ENCODE measurements around the gene IL1RAPL1.

The IL1RAPL1 gene

DNA sequence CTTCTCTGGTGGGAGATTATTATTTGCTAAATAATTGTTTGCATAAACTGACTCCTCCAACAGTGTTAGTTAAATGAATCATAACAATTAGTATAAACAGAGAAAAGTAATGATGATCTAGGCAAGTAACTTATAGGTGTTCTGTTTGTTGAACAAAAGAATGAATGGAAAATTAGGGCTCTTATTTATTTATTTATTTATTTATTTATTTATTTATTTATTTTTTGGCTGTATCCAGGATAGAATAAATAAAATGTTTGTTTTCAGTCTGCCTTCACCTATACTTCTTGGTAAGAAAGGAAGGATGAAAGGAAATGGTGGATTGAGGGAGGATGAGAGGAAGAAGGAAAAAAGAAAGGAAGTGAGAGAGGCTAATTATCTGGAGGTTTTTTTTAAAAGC, 1066.5 kb downstream of the IL1RAPL1 start:
- no peak for DNase-seq (ENCODE audit: low read depth)

DNA sequence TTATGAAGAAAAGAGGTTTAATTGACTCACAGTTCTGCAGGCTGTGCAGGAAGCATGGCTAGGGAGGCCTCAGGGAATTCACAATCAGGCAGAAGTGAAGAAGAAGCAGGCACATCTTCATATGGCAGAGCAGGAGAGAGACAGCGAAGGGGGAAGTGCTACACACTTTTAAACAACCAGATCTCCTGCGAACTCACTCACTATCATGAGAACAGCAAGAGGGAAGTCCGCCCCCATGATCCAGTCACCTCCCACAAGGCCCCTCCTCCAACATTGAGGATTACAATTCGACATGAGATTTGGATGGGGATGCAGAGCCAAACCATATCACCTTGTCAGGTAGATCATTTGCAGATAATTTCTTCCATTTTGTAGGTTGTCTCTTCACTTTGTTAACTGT, 1072.7 kb downstream of the IL1RAPL1 start:
- no peak for DNase-seq (ENCODE audit: low read depth)

DNA sequence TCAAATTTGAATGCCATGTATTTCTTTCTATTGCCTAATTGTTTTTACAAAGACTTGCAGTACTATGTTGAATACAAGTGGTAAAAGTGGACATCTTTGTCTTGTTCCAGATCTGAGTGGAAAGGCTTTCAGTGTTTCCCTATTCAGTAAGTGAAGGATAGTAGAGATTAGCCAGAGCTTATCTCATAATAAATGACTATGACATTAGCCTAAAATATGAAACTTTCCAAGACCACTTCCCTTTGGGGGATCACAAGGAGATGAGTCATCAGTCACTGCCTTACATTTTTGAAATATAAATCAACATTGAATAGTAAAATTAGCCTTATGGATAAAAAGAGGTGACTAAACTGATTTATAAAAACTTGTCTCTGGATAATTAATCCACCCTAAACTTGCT, 1074.0 kb downstream of the IL1RAPL1 start:
- no peak for DNase-seq (ENCODE audit: low read depth)

DNA sequence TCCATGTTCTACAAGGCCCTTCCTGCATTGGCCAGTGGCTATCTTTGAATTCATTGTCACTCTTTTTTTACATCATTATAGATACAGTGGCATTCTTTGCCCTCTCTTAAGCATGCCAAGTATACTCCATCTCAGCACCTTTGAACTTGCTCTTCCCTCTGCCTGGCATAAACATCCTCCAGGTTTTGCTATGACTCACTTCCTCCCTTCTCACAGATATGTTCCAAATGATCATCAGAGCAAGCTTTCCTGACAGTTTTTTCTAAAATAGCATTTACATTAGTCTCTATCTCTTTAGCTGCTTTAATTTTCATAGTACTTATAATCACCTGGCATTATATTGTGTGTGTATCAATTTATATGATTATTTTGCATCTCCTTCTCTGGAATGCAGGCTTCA, 1074.9 kb downstream of the IL1RAPL1 start:
- peak; percentile 9 for DNase-seq (ENCODE audit: low read depth)

DNA sequence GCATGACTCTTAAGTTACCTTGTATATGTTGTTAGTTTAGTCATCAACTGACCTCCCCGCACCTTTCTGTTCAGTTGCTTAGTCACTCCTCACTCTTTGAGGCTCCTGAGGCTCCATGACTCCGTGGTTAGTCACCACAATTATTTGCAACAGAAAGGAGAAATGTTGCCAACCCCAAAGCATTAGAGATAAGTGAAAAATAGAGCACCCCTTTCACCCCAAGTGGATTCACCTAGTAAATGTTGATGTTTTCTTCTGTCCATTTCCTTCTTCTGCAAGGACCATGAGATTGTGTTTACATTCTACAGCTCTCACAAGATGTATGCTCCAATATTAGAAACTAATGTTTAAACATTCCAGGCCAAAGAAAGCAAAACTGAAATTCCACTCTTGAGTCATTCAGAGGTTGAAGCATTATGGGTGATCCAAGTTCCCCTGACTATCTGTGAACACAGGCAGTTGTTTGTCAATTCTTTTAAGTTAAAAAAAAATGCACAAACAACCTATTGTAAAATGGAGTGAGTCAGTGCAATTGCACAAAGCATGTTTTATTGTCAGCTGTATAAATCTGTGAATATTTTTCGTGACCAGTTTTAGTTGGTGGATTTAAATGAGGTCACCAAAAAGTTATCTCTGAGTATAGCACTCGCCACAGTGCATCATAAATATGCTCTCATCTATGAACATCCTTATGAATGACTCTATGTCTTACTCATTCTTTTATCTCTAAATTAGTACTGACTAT, 1075.7 kb downstream of the IL1RAPL1 start:
- DNase-seq (ENCODE audit: low read depth): peak; percentile 75

GRCh38 chrX:29665532-29665931, 1078.3 kb downstream of the IL1RAPL1 start:
- DNase-seq (ENCODE audit: low read depth): no peak

GRCh38 chrX:29666366-29666765, 1079.1 kb downstream of the IL1RAPL1 start:
- peak; percentile 38 for DNase-seq (ENCODE audit: low read depth)

DNA sequence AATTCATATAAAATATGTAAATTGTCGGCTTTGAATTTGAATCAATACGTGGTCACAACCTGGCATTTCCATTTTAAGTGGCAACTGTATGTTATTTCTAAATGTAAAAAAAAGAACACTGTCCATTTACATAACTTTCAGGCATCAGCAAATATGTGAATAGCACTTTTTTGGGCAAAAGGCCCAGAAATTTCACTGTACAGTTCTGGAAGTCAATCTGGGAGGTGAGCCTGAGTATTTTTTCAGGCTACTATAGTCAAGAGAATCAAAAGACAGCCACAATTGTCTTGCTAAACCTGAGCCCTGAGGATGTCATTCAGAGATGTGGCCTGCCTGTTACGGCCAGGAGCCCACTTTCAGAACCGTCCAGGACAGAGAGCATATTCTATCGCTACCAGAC, 1084.2 kb downstream of the IL1RAPL1 start:
- DNase-seq (ENCODE audit: low read depth): peak; percentile 19

DNA sequence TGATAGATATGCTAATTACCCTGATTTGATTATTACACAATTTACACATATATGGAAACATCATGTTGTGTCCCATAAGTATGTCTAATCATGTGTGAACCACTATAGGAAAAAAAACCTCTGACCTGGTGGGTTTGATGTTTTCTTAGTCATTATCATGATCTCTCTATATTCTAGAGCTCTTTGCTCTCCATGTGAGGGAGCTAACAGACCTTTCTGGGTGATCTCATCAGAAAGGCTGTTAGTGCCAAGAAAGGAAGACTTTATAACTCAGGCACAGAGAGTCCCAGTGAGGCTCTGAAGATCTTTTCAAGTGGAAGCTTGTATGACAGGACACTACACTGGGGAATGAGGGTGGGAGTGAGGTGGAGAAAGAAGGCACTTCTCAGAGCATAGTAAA, 1100.4 kb downstream of the IL1RAPL1 start:
- DNase-seq (ENCODE audit: low read depth): peak; percentile 9

GRCh38 chrX:29690061-29690460, 1102.8 kb downstream of the IL1RAPL1 start:
- DNase-seq (ENCODE audit: low read depth): peak; percentile 0

- no peak for DNase-seq (ENCODE audit: low read depth)
These were observed 1103.8 kb downstream of the IL1RAPL1 start for GRCh38 chrX:29691044-29691443.

GRCh38 chrX:29693912-29694311, 1106.7 kb downstream of the IL1RAPL1 start:
- no peak for DNase-seq (ENCODE audit: low read depth)

DNA sequence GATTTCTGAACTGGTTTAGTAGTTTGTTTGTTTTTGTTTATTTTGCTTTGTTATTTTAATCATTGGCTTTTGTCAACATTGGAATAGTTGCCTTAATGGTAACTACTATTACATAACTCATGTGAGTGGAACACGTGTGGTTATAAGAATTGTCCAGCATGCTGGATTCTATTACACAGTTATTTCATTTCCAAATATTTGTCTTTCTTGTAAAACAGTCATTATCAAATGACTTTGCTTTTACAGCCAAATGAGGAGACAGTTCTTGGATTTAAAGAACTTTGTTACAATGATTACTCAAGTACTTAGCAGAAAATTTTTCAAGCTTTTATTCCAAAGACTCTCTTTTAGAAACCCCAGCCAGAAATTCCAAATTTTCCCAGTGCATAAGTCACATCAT, 1112.0 kb downstream of the IL1RAPL1 start:
- DNase-seq (ENCODE audit: low read depth): peak; percentile 40

DNA sequence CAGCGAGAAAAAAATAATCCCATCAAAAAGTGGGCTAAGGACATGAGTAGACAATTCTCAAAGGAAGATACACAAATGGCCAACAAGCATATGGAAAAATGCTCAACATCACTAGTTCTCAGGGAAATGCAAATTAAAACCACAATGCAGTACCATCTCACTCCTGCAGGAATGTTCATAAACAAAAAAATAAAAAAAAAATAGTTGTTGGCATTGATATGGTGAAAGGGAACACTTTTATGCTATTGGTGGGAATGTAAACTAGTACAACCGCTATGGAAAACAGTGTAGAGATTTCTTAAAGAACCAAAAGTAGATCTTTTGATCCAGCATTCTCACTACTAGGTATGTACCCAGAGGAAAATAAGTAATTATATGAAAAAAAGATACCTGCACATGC, 1119.8 kb downstream of the IL1RAPL1 start:
- no peak for DNase-seq (ENCODE audit: low read depth)

DNA sequence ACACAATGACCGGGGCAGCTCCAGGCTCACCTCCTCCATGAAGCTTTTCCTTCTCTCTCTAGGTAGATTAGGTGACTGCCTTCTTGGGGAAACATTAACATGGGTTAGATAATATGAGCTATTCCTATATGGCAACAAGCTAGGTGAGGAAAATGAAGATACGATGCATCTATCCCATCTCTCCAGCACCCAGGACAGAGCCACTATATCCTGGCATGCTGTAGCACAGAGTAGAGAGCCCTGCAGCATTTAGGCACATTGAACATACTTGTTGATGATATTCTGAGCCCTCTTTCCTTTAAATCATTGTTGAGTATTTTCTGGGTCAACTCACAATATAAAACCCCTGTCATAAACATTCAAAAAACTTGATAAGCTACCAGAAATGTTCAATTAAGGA, 1133.9 kb downstream of the IL1RAPL1 start:
- no peak for DNase-seq (ENCODE audit: low read depth)

- DNase-seq (ENCODE audit: low read depth): no peak
These were observed 1137.1 kb downstream of the IL1RAPL1 start for GRCh38 chrX:29724316-29724715.

DNA sequence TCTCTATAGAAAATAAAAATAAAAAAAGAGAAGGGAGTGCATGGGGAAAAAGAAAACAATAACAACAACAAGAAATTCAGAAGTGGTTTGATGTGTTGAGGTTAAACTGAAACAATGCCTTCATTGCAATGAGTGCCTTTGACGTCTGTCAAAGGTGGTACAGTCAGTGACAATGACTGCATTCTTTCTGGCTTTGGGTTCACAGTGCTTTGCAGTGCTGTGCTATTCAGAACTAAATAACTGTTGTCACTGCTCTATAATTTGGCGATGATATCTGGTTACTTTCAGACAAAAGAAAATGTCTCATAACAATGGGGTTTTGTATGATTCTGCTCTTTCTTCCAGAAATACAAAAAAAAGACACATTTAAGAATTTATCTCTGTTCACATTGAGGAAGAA, 1139.6 kb downstream of the IL1RAPL1 start:
- DNase-seq (ENCODE audit: low read depth): no peak

GRCh38 chrX:29728639-29729038, 1141.4 kb downstream of the IL1RAPL1 start:
- no peak for DNase-seq (ENCODE audit: low read depth)

- DNase-seq (ENCODE audit: low read depth): no peak
These were observed 1157.7 kb downstream of the IL1RAPL1 start for GRCh38 chrX:29744966-29745365.

DNA sequence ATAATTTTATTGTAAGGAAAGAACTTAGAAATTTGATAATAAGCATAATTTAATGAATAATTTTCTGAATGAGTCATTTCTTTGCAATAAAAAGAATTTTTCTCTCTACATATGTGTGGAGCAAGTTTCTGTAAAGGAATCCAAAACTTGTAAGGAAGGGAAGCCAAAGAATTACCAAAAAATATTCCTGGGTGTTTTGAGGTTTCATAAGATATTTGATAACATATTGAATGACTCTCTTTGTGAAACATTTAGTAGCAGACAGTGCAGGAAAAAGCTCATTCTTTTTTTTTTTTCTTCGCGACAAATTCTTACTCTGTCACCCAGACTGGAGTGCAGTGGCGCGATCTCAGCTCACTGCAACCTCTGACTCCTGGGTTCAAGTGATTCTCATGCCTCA, 1159.1 kb downstream of the IL1RAPL1 start:
- DNase-seq (ENCODE audit: low read depth): peak; percentile 43

DNA sequence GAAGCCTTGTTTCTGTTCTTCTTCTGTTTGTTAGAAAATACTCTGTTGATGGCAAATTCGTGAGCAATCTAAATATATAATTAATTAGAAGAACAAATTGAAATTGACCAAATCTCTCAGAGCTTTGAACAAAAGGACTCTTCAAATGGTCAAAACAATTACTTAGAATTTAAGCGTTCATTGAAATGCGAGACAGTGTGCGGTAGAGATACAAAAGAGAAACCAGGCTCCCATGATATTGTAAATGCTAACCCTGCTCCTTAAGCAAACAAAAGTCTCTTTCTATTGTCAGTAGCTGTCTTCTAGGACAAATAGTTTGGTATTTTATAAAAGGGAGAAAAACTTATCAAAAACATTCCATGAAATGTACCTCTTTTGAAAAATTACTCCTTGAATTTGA, 1174.8 kb downstream of the IL1RAPL1 start:
- DNase-seq (ENCODE audit: low read depth): no peak

GRCh38 chrX:29775890-29776289, 1188.6 kb downstream of the IL1RAPL1 start:
- no peak for DNase-seq (ENCODE audit: low read depth)

DNA sequence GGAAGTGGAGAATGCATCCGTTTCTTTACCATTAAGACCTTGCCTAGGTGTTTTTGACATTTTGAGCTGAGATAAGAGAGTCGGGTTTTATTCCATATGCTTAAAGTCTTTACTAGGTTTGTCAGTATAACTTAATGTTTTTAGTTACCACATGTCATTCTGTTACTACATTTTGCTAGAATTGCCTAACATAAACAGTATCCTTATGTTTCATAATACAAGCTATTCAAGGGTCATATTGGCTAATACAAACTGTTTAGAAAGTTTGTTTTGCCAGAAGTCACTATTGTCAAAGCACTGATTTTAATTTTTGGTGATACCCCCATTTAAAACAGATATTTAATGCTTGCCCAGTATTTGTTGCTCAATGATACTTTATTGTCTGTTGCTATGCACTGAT, 1200.4 kb downstream of the IL1RAPL1 start:
- peak; percentile 40 for DNase-seq (ENCODE audit: low read depth)

DNA sequence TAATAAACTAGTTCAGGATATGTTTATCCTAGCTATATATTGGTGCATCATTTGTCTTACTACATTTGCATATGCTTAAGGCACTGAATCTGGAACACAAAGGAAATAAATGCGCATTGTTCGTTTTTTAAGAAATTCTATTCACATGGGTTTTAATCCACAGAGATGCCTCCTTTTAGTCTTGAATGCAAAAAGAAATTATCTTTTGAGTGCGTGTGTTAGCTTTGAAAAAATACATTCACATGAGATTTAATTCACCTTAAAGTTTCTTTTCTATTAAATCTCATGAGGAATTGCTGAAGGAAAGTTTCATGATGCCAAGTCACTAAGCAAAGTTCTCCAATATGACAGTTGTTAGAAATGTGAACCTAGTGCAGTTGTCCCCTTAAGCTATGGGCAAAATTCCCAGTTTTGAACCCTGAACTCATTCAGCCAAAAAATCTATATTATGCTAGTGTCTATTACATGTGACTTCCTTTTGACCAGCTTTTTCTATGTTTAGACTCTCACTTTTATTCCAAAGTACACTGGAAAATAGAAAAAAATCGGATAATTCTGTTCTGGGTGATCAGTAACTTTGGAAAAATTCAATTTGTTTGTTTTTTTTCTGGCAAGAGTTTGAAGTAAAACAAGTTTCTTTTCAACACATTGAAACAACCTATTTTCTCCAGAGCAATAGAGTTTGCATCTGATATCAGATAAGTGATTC, 1201.9 kb downstream of the IL1RAPL1 start:
- DNase-seq (ENCODE audit: low read depth): no peak
